ENCODE data around the gene ATP8B3. TPM values are rescaled to one million over a fixed set of nuclear protein-coding genes. Genes with fewer than 3 reads are reported as not detected.

The ATP8B3 gene
- total and polyA plus RNA-seq, 7 donors: 0.06 to 0.30 (median 0.17) TPM; not detected in 1

DNA sequence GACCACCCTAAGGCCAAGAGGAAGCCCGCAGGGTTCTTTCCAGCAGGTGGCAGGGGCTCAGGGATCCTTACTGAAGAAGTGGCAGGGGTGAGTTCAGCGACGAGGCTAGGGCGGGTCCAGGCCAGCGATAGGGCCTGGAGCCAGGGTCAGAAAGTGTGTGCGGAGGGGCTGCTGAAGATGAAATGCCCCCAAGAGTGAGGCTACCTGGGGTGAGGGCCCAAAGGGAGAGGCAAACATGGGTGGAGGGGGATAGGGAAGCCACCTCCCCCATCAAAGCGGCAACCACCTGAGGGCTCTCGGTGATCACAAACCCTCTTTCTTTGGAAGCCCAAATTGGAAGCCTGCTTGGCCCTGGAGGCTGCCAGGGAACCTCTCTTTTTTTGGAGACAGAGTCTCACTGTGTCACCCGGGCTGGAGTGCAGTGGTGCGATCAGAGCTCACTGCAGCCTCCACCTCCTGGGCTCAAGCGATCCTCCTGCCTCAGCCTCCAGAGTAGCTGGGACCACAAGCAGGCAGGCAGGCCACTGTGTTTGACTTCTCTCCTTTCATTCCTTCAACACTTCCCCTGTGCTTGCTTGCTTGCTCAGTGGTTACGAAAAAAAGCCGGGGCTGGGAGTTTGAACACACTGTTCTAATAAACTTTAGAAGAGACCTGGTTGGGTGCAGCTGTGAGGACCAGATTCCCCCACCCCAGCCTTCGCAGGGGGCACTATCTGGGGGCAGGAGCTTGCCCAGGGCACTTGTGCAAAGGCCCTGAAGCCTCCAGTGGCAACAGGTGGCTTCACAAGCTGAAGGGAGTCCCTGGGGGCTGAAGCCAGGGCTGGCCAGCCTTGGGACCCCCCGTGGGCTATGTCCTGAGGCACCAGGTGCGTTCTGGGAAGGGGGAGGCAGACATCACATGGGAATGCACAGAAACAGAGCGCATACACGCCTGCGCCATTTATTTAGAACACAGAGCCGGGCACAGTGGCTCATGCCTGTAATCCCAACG, 1.4 kb upstream of the ATP8B3 start:
- H3K4me3 ChIP-seq: peak overlapping the region; percentile 64
- 53 to 63% (median 55%) methylated on average over 21 of the region's 21 CpGs for WGBS, 3 donors
- ATAC-seq: no peak
- H3K9me3 ChIP-seq: no peaks in the 10 kb centered on the region
- DNase-seq: no peak
- intact Hi-C loops (cut with DNase I): no loop called here
- H3K27ac ChIP-seq: no peak overlapping the region
- H3K4me1 ChIP-seq: peaks cover 5% of the 10 kb centered on the region
- H3K36me3 ChIP-seq (ENCODE audit: insufficient read depth in 1 of 2, low read depth in 1 of 2): peaks cover 7 to 40% of the 10 kb centered on the region in 2 donors
- TF ChIP-seq, protein P1, sequence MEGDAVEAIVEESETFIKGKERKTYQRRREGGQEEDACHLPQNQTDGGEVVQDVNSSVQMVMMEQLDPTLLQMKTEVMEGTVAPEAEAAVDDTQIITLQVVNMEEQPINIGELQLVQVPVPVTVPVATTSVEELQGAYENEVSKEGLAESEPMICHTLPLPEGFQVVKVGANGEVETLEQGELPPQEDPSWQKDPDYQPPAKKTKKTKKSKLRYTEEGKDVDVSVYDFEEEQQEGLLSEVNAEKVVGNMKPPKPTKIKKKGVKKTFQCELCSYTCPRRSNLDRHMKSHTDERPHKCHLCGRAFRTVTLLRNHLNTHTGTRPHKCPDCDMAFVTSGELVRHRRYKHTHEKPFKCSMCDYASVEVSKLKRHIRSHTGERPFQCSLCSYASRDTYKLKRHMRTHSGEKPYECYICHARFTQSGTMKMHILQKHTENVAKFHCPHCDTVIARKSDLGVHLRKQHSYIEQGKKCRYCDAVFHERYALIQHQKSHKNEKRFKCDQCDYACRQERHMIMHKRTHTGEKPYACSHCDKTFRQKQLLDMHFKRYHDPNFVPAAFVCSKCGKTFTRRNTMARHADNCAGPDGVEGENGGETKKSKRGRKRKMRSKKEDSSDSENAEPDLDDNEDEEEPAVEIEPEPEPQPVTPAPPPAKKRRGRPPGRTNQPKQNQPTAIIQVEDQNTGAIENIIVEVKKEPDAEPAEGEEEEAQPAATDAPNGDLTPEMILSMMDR (IDR thresholded peaks at IDR 0.05): no peak
- H3K27me3 ChIP-seq (ENCODE audit: insufficient read depth in 3 of 3, low read length in 2 of 3): no peaks in the 10 kb centered on the region

DNA sequence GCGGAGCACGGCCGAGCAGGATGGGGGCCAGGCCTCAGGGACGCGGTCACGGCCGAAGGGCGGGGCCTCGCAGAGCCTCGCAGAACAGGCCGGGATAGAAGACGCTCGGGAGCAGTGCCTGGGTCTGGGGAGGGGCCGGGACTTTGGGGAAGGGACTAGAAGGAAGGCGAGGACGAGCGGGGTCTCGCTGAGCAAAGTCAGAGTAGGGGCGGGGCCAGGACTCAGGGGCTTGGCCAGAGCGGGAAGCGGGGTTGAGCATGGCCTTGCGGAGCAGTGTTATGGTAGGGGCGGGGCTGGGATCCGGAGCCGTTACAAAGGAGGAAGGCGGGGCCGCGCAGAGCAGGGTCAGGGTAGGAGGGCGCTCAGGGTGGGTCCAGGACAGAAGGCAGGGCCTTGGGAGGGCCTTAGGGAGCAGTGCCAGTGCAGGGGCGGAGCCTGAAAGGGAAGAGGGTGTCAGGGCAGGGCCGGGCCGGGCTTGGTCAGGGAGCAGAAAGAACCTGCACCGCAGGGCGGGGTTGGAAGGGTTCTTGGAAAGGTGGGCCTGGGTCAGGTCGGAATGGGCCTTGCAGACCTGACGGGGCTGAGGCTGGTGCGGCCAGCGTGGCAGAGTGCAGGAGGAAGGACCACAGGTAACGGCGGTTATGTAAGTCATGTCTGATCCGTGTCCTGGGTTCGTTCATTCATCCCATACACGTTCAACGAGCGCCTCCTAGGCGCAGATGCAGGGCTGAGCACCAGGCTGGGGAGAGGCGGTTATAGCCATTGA, 533 bp upstream of the ATP8B3 start:
- Histone ChIP-seq H3K9me3 (no peaks in the 10 kb centered on the region), H3K27ac (no peak overlapping the region), H3K4me3 (peak overlapping the region; percentile 64), H3K27me3 (ENCODE audit: insufficient read depth in 3 of 3, low read length in 2 of 3) (no peaks in the 10 kb centered on the region), H3K4me1 (peaks cover 5% of the 10 kb centered on the region), H3K36me3 (ENCODE audit: insufficient read depth in 1 of 2, low read depth in 1 of 2) (peaks cover 3 to 31% of the 10 kb centered on the region in 2 donors)
- DNase-seq: peak; percentile 91 to 93
- 1 to 2% (median 1%) methylated on average over 43 to 47 of the region's 47 CpGs for WGBS, 3 donors
- TF ChIP-seq, protein P1 (IDR thresholded peaks at IDR 0.05): peak; percentile 35
- peak; percentile 83 to 90 (median 85) for ATAC-seq
- intact Hi-C loops (cut with DNase I): no loop called here

DNA sequence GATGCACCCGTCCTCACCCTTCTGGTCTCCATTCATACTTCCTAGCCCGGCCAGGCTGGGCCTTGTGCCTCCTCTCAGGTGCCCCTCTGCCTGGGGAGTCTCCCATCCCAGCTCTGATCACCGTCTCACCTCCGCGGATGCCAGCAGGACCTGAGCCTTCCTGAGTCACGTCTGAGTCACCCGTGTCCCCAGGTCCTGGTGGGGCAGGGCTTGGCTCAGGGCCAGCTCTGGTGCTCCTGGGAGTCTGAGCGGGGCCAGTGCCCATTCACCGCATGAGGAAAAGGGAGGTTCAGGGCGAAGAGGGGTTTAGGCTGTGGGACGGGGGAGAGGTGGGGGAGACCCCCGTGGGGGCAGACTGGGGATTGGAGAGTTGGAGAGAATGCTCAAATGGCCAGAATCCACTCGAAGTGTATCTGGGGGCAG, 593 bp downstream of the ATP8B3 start:
- H3K27ac ChIP-seq: no peak overlapping the region

DNA sequence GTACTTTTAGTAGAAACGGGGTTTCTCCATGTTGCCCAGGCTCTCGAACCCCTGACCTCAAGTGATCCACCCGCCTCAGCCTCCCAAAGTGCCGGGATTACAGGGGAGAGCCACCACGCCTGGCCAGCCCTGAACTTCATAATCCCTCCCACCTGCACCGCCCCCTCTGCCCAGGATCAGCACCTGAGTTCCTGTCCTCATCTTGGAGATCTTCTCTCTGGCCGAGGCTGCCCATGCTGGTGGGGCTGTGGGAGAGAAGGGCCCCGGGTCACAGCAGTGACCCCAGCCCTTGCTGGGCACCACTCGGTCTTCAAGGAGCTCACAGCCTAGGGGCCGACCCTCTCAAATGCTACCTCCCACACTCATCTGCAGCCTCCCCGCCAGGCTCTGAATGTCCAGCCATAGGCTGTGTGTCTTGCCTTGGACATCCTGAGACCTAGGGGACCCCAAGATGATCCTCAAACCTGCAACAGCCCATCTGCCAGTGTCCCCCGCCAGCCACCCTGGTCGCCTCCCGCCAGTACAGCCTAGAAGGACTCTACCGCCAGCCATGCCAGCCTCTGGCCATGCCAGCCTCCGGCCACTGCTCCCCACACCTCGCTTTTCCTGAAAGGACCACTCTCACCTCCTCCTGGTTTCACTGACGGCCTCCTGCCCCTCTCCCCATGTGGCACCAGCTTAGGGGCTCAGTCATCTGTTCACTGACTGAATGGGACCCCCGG, 1.5 kb downstream of the ATP8B3 start:
- intact Hi-C loops (cut with DNase I): no loop called here
- WGBS, 3 donors: 83 to 84% (median 84%) methylated on average over 18 to 19 of the region's 19 CpGs
- H3K36me3 ChIP-seq (ENCODE audit: insufficient read depth in 1 of 2, low read depth in 1 of 2): peaks cover 0 to 11% of the 10 kb centered on the region in 2 donors

More for the DNA sequence above, 593 bp downstream of the ATP8B3 start:
- no peaks in the 10 kb centered on the region for H3K27me3 ChIP-seq (ENCODE audit: insufficient read depth in 3 of 3, low read length in 2 of 3)
- TF ChIP-seq, protein P1 (IDR thresholded peaks at IDR 0.05): no peak
- DNase-seq (peak; percentile 76 to 86), ATAC-seq (peak; percentile 38 to 69 (median 56))
- H3K4me3 ChIP-seq: peak overlapping the region; percentile 64
- H3K36me3 ChIP-seq (ENCODE audit: insufficient read depth in 1 of 2, low read depth in 1 of 2): peaks cover 3 to 20% of the 10 kb centered on the region in 2 donors
- peaks cover 5% of the 10 kb centered on the region for H3K4me1 ChIP-seq
- intact Hi-C loops (cut with DNase I): no loop called here
- H3K9me3 ChIP-seq: no peaks in the 10 kb centered on the region
- 12 to 22% (median 19%) methylated on average over 12 to 13 of the region's 13 CpGs for whole genome bisulfite sequencing, 3 donors

More for the DNA sequence above, 1.5 kb downstream of the ATP8B3 start:
- H3K9me3 ChIP-seq: no peaks in the 10 kb centered on the region
- H3K27me3 ChIP-seq (ENCODE audit: insufficient read depth in 3 of 3, low read length in 2 of 3): no peaks in the 10 kb centered on the region
- TF ChIP-seq, protein P1 (IDR thresholded peaks at IDR 0.05): no peak
- no peak overlapping the region for H3K27ac ChIP-seq
- H3K4me3 ChIP-seq: no peak overlapping the region
- peaks cover 5% of the 10 kb centered on the region for H3K4me1 ChIP-seq
- DNase-seq (no peak), ATAC-seq (no peak)
